GM21576 (cell line): ENCODE results near the gene BHMT2.

Experiments
- ATAC-seq: cut with Tn5 transposase; IDR thresholded peaks from one replicate; pipeline ENCODE4 v1.9.1; 2021; ENCODE audit warnings: mild to moderate bottlenecking, moderate library complexity; ENCODE audit not compliant: unreplicated experiment

The BHMT2 gene

GRCh38 chr5:79069488-79070349 lies at the start of gene BHMT2, which contains the start of gene DMGDH:
Gene BHMT2, plus strand, starts transcription at chr5:79069767. Its CDS starts 16 bp downstream, at chr5:79069783.
Gene DMGDH, minus strand, starts transcription at chr5:79069674. Its CDS starts 54 bp downstream, at chr5:79069620.
- ATAC-seq: no peak

GRCh38 chr5:79020861-79021561 lies 48.6 kb upstream of the BHMT2 start:
- ATAC-seq: no peak

GRCh38 chr5:79021753-79022152 lies 47.8 kb upstream of the BHMT2 start:
- ATAC-seq: no peak

GRCh38 chr5:79022771-79023170 lies 46.8 kb upstream of the BHMT2 start:
- no peak for ATAC-seq

GRCh38 chr5:79023348-79023747 lies 46.2 kb upstream of the BHMT2 start:
- no peak for ATAC-seq

- ATAC-seq: no peak
Observed at GRCh38 chr5:79023947-79024346, 45.6 kb upstream of the BHMT2 start.

GRCh38 chr5:79025054-79025472 lies 44.5 kb upstream of the BHMT2 start:
- no peak for ATAC-seq

GRCh38 chr5:79030663-79031484 lies 38.7 kb upstream of the BHMT2 start:
- no peak for ATAC-seq

- no peak for ATAC-seq
Observed at GRCh38 chr5:79031485-79031867, 38.1 kb upstream of the BHMT2 start.

- ATAC-seq: no peak
Observed at GRCh38 chr5:79032031-79032695, 37.4 kb upstream of the BHMT2 start.

GRCh38 chr5:79032782-79033181 lies 36.8 kb upstream of the BHMT2 start:
- no peak for ATAC-seq

GRCh38 chr5:79035237-79035636 lies 34.3 kb upstream of the BHMT2 start:
- no peak for ATAC-seq

GRCh38 chr5:79036769-79037168 lies 32.8 kb upstream of the BHMT2 start:
- ATAC-seq: no peak

GRCh38 chr5:79042188-79042587 lies 27.4 kb upstream of the BHMT2 start:
- no peak for ATAC-seq

- no peak for ATAC-seq
Observed at GRCh38 chr5:79047199-79047598, 22.4 kb upstream of the BHMT2 start.

GRCh38 chr5:79048437-79048836 lies 21.1 kb upstream of the BHMT2 start:
- no peak for ATAC-seq

- ATAC-seq: no peak
Observed at GRCh38 chr5:79050498-79050897, 19.1 kb upstream of the BHMT2 start.

- no peak for ATAC-seq
Observed at GRCh38 chr5:79053321-79053720, 16.2 kb upstream of the BHMT2 start.

- ATAC-seq: no peak
Observed at GRCh38 chr5:79055017-79055416, 14.6 kb upstream of the BHMT2 start.

- ATAC-seq: no peak
Observed at GRCh38 chr5:79056847-79057246, 12.7 kb upstream of the BHMT2 start.

GRCh38 chr5:79059674-79060073 lies 9.9 kb upstream of the BHMT2 start:
- no peak for ATAC-seq
